Measurements from ENCODE around the gene FBLN1.
"Not testable (repeated sequence)": the region's sequence is repeated elsewhere in the genome, so short reads cannot be mapped to it uniquely, and the experiment has no call there.

Gene FBLN1

DNA sequence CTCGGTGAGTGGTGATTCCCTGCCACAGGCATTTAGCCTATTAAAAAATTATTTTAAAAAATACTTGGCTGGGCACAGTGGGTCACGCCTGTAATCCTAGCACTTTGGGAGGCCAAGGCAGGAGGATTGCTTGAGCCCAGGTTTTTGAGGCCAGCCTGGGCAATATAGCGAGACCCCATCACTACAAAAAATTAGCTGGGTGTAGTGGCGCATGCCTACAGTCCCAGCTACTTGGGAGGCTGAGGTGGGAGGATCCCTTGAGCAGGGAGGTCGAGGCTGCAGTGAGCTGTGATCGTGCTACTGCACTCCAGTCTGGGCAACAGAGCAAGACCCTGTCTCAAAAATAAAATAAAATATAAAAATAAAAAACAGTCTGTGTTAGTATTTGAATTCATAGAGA, 33.2 kb downstream of the FBLN1 start:
- not testable (repeated sequence) for H3K36me3 Mint-ChIP-seq (ENCODE audit: low read depth); H3K27me3 Mint-ChIP-seq (ENCODE audit: low read depth); H3K4me1 Mint-ChIP-seq (ENCODE audit: low read depth); H3K9me3 Mint-ChIP-seq; H3K27ac Mint-ChIP-seq; H3K4me3 Mint-ChIP-seq

DNA sequence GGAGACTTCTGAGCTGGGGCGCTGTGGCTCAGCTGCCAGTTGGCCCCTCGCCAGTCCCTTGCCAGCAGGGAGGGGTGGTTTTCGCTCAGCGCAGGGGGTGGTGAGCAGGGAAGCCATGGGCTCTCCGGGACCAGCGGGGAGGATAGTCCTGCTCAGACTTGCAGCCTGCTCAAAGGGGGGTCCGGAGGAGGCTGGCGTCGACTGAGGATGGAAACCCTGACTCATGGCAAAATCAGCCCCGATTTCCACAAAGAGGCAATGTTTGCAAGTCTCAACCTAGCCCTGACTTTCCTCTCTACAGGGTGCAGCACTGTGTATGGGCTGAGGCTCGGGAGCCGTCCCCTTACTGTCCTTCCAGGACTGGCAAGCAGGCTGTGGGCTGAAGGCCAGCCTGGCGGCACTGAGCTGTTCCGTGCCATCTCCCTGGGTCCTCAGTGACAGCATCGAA, 35.1 kb downstream of the FBLN1 start:
- H3K4me1 Mint-ChIP-seq (ENCODE audit: low read depth), result no peaks in the 10 kb centered on the region
- H3K36me3 Mint-ChIP-seq (ENCODE audit: low read depth), result no peaks in the 10 kb centered on the region
- no peak overlapping the region for H3K27ac Mint-ChIP-seq
- H3K9me3 Mint-ChIP-seq, result no peaks in the 10 kb centered on the region
- no peak overlapping the region for H3K4me3 Mint-ChIP-seq
- H3K27me3 Mint-ChIP-seq (ENCODE audit: low read depth), result no peaks in the 10 kb centered on the region

DNA sequence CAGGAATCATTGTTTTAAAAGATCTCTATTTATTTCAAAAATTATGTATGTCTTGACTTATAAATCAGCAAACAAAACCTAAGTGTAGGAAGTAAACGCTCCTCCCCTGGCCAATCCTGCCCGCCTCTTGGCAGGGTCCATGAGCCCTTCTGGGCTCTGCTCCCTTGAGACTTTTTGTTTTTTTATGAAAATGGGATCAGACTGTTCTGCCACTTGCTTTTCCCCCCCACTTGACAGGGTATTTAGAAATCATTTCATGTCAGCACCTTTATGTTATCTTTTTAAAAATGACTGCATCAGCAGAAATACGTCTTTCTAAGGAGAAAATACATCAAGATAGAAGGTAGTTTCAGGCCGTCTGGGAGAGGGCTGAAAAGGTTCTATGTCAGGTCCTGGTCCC, 35.6 kb downstream of the FBLN1 start:
- Mint-ChIP-seq H3K27me3 (ENCODE audit: low read depth) (no peaks in the 10 kb centered on the region), H3K27ac (no peak overlapping the region), H3K9me3 (no peaks in the 10 kb centered on the region), H3K4me1 (ENCODE audit: low read depth) (no peaks in the 10 kb centered on the region), H3K36me3 (ENCODE audit: low read depth) (no peaks in the 10 kb centered on the region), H3K4me3 (no peak overlapping the region)

DNA sequence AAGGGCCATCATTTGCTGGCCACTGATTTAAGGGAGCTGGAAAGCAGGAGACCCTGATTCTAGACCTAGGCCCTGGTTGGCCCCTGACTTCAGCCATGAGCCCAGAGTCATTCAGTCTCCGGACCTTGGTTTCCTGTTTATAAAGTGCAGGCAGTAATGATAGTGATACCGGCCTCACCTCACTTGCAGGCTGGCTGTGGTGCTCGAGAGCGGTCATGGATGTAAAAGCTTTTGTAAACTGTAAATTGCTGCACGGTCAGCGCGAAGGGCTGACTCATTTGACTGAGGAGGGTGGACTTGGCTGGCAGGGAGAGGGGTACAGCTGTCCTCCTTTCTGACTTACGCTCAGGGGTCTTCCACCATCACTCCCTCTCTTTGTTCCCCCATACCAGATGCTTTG, 37.4 kb downstream of the FBLN1 start:
- no peak overlapping the region for H3K27ac Mint-ChIP-seq
- no peaks in the 10 kb centered on the region for H3K9me3 Mint-ChIP-seq
- H3K4me3 Mint-ChIP-seq, result no peak overlapping the region
- H3K4me1 Mint-ChIP-seq (ENCODE audit: low read depth), result no peaks in the 10 kb centered on the region
- no peaks in the 10 kb centered on the region for H3K36me3 Mint-ChIP-seq (ENCODE audit: low read depth)
- H3K27me3 Mint-ChIP-seq (ENCODE audit: low read depth), result no peaks in the 10 kb centered on the region

DNA sequence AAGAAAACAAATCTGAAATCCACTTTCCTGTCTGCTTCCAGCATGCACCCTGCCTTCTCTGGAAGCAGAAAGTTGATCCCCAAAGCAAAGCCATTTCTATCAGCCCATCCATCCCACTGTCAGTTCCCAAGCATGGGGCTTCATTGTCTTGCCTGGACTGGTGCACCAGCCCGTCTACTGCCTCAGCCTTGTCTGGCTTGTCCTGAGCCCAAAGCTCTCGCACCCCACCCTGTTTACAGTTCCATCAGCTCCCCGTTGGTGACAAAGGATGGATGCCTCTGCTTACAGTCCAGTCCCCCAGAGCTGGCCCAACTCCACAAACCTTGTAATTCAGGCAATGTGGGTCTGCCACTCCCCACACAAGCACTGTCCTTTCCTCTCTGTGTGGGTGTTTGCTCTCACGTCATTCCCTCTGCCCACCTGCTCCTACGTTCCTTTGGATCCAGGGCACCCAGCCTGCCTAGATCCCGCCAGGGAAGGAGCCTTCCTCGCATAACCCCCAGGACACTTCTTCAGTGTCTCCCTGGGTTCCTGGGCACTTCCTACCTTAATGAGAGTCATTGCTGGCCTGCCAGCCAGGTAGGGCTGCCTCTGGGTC, 38.8 kb downstream of the FBLN1 start:
- no peaks in the 10 kb centered on the region for H3K9me3 Mint-ChIP-seq
- H3K36me3 Mint-ChIP-seq (ENCODE audit: low read depth), result no peaks in the 10 kb centered on the region
- H3K27ac Mint-ChIP-seq, result no peak overlapping the region
- H3K4me1 Mint-ChIP-seq (ENCODE audit: low read depth), result no peaks in the 10 kb centered on the region
- no peak overlapping the region for H3K4me3 Mint-ChIP-seq
- H3K27me3 Mint-ChIP-seq (ENCODE audit: low read depth), result no peaks in the 10 kb centered on the region

DNA sequence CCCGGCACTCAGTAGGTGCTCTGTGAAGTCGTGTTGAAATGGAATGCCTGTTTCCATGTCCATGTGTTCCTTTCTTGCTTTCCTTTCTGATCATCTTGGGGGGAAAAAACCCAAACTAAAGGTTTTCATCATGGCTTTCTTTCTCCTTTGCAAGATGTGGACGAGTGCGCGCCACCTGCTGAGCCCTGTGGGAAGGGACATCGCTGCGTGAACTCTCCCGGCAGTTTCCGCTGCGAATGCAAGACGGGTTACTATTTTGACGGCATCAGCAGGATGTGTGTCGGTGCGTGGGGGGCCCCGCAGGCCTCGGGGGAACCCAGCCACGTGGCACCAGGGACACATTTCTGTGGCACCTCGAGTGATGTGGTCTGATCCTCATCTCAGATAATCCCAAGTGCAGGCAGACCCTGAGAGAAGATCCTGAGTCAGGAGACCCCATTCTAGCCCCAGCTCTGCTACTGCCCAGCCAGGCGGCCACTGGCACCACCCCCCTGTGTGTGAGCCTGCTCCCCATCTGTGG, 39.4 kb downstream of the FBLN1 start:
- H3K9me3 Mint-ChIP-seq, result no peaks in the 10 kb centered on the region
- H3K4me3 Mint-ChIP-seq, result no peak overlapping the region
- no peaks in the 10 kb centered on the region for H3K36me3 Mint-ChIP-seq (ENCODE audit: low read depth)
- no peaks in the 10 kb centered on the region for H3K4me1 Mint-ChIP-seq (ENCODE audit: low read depth)
- H3K27me3 Mint-ChIP-seq (ENCODE audit: low read depth), result no peaks in the 10 kb centered on the region
- H3K27ac Mint-ChIP-seq, result no peak overlapping the region

DNA sequence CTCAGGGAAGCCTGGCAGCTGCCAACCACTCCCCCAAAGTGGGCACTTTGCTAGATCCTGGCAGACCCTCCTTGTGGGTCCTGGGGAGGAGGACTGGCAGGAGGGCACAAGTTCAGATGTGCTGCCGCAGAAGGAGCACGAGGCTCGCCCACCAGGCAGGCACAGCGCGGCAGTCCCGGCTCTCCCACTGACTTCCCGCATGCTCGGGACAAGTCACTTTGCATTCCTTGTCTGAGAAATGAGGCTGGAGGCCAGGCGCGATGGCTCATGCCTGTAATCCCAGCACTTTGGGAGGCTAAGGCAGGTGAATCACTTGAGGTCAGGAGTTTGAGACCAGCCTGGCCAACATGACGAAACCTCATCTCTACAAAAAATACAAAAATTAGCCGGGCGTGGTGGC, 40.1 kb downstream of the FBLN1 start:
- H3K27ac Mint-ChIP-seq; H3K4me1 Mint-ChIP-seq (ENCODE audit: low read depth); H3K27me3 Mint-ChIP-seq (ENCODE audit: low read depth); H3K36me3 Mint-ChIP-seq (ENCODE audit: low read depth); H3K4me3 Mint-ChIP-seq; H3K9me3 Mint-ChIP-seq: not testable (repeated sequence)

DNA sequence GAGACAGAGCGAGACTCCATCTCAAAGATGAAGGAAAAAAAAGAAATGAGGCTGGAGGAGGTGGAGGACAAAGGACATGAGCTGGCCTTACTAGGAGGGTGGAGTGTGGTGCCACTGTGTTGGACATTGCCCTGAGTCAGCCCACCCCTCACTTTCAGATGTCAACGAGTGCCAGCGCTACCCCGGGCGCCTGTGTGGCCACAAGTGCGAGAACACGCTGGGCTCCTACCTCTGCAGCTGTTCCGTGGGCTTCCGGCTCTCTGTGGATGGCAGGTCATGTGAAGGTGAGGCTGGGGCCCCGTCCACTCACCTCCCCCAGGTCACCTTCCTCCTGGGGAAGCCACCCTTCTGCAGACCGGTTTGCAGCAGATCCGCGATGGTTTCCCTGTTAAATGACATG, 40.6 kb downstream of the FBLN1 start:
- Mint-ChIP-seq H3K36me3 (ENCODE audit: low read depth) (no peaks in the 10 kb centered on the region), H3K27ac (no peak overlapping the region), H3K4me3 (no peak overlapping the region), H3K27me3 (ENCODE audit: low read depth) (no peaks in the 10 kb centered on the region), H3K9me3 (no peaks in the 10 kb centered on the region), H3K4me1 (ENCODE audit: low read depth) (no peaks in the 10 kb centered on the region)

DNA sequence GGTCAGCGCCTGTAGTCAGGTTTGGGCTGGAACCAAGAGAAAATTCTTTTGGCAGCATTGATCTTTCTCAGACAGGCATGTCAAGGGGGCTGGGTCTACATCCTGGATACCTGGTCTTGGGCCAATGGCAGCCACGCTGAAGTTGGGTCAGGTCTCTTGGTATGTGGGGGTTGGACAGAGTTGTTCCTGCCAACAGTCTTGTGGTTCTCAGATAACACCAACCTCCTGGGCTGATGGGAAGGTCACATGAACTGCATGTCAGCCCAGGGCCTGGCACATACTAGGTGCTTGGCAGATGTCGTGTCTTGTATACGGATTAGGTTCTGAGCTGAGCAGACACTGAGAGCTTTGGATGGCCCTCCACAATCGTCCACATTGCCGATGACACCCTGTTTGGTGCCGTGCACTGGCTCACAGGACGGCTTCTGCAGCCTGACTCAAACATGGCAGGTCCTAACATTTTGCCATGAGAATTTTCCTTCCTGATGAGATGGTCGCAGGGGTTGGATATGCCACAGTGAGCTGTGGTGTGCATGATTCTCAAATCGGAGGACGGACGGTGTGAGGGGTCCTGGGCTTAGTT, 42.0 kb downstream of the FBLN1 start:
- no peak overlapping the region for H3K27ac Mint-ChIP-seq
- no peaks in the 10 kb centered on the region for H3K36me3 Mint-ChIP-seq (ENCODE audit: low read depth)
- H3K9me3 Mint-ChIP-seq, result no peaks in the 10 kb centered on the region
- H3K27me3 Mint-ChIP-seq (ENCODE audit: low read depth), result no peaks in the 10 kb centered on the region
- no peaks in the 10 kb centered on the region for H3K4me1 Mint-ChIP-seq (ENCODE audit: low read depth)
- H3K4me3 Mint-ChIP-seq, result no peak overlapping the region

DNA sequence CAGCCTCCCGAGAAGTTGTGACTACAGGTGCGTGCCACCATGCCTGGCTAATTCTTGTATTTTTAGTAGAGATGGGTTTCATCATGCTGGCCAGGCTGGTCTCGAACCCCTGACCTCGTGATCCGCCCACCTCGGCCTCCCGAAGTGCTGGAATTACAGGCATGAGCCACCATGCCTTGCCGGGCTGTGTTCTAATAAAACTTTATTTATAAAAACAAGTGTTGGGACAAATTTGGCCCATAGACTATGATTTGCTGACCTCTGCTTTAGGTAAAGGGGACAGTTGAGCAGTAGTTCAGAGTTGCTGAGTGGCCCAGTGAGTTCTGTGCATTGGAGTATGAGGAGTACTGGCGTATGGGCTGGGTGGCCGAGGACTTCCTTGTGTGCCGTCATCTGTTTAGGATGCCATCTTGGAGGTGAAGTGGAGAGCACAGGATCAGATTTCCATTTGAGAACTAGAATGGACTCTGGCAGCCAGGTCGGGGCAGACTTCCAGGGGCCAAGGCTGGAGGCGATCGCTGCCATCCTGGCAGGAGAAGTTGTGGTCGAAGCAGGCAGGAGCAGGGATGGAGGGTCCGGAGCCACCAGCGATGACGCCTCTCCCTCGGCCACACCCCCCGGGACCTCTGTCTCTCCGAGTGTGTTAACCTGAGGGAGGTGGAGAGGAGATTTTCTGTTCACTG, 43.8 kb downstream of the FBLN1 start:
- Mint-ChIP-seq H3K4me1 (ENCODE audit: low read depth) (no peaks in the 10 kb centered on the region), H3K4me3 (no peak overlapping the region), H3K36me3 (ENCODE audit: low read depth) (no peaks in the 10 kb centered on the region), H3K27ac (no peak overlapping the region), H3K27me3 (ENCODE audit: low read depth) (no peaks in the 10 kb centered on the region), H3K9me3 (no peaks in the 10 kb centered on the region)

DNA sequence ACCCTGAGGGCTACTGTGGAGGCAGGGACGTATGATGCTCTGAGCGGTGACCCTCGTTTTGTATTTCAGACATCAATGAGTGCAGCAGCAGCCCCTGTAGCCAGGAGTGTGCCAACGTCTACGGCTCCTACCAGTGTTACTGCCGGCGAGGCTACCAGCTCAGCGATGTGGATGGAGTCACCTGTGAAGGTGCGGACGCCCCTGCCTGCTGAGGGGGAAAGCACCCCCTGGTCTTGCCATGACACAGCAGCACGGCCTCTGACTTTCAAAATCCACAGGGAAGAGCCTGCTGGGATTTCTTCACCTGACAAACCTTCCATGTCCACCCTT, 44.3 kb downstream of the FBLN1 start:
- Mint-ChIP-seq H3K36me3 (ENCODE audit: low read depth) (no peaks in the 10 kb centered on the region), H3K9me3 (no peaks in the 10 kb centered on the region), H3K27ac (no peak overlapping the region), H3K27me3 (ENCODE audit: low read depth) (no peaks in the 10 kb centered on the region), H3K4me1 (ENCODE audit: low read depth) (no peaks in the 10 kb centered on the region), H3K4me3 (no peak overlapping the region)

DNA sequence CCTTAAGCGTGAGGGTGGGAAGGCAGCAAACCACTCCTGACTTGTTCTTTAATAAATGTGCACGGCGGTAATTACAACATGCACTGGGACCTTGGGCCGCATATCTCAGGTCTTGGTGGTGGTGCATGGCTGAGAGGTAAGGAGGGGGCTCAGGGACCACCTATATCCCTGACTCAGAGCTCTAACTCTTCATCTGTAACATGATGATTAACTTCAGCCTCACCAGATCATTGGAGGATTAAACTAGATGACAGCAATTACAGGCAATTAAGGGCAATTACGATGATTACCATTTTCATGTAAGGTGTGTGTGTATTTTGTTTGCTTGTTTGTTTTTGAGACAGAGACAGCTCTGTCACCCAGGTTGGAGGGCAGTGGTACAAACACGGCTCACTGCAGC, 45.0 kb downstream of the FBLN1 start:
- no peaks in the 10 kb centered on the region for H3K27me3 Mint-ChIP-seq (ENCODE audit: low read depth)
- no peak overlapping the region for H3K4me3 Mint-ChIP-seq
- no peaks in the 10 kb centered on the region for H3K9me3 Mint-ChIP-seq
- H3K4me1 Mint-ChIP-seq (ENCODE audit: low read depth), result no peaks in the 10 kb centered on the region
- no peaks in the 10 kb centered on the region for H3K36me3 Mint-ChIP-seq (ENCODE audit: low read depth)
- H3K27ac Mint-ChIP-seq, result no peak overlapping the region

DNA sequence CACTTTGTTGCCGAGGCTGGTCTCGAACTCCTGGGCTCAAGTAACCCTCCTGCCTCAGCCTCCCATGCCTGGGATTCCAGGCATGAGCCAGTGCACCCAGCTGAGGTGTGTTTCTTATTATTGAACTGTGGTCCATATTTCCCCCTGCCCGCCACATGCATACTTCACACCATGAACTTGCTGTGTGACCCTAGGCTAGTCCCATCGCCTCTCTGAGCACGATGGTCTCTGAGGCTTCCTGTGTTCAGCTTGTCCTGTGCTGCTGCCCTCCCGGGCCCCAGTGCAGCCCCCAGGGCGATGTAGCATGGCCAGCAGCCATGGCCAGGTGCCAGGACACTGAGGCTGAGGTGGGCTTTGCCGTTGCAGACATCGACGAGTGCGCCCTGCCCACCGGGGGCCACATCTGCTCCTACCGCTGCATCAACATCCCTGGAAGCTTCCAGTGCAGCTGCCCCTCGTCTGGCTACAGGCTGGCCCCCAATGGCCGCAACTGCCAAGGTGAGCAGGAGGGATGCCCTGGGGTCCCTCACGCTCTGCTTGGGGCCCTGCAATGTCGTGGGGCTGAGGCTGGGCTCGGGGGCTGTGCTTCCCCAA, 45.7 kb downstream of the FBLN1 start:
- H3K4me3 Mint-ChIP-seq, result no peak overlapping the region
- no peaks in the 10 kb centered on the region for H3K9me3 Mint-ChIP-seq
- no peak overlapping the region for H3K27ac Mint-ChIP-seq
- H3K36me3 Mint-ChIP-seq (ENCODE audit: low read depth), result no peaks in the 10 kb centered on the region
- no peaks in the 10 kb centered on the region for H3K4me1 Mint-ChIP-seq (ENCODE audit: low read depth)
- H3K27me3 Mint-ChIP-seq (ENCODE audit: low read depth), result no peaks in the 10 kb centered on the region

DNA sequence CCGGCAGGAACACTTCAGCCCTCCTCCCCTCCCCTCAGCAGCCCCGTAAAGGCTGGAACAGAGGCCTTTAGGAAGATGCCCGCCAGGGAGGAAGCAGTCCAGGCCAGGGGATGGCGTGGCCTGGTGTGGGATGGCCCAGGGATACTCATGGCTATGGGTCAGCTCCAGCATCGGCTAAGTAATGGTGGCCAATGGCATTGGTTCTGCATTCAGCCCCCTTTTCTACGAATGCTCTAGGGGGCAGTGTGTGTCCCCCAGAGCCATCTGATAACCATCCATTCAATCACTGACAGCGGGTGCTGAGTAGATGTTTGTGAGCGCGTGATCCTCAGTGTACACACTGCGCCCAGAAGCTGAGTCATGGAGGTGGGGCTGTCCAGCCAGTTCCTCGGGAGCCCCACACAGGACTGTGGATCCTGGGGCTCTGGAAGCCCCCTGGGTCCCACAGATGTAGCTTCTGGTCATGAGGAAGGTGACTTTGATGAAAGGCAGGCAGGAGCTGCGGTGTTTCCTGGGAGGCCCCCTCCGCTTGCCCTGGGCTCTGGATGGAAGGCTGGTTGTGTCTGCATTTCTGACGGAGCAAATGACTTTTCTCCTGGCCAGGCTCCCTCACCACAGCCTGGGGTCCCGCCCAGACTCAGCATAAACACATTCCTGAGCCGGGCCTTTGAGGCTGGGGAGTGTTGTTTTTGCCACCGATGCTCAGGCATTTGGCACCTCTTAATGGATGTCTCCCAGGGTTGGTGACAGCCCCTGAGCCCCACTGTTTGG, 46.5 kb downstream of the FBLN1 start:
- H3K27ac Mint-ChIP-seq, result no peak overlapping the region
- H3K9me3 Mint-ChIP-seq, result no peaks in the 10 kb centered on the region
- H3K36me3 Mint-ChIP-seq (ENCODE audit: low read depth), result no peaks in the 10 kb centered on the region
- H3K4me1 Mint-ChIP-seq (ENCODE audit: low read depth), result no peaks in the 10 kb centered on the region
- no peaks in the 10 kb centered on the region for H3K27me3 Mint-ChIP-seq (ENCODE audit: low read depth)
- no peak overlapping the region for H3K4me3 Mint-ChIP-seq
